COR-L47 (cell line): ENCODE data around the gene GSG1L.

ENCODE experiments used
- DNase-seq: peaks from one replicate; lab custom pipeline; 2025; lab: John Stamatoyannopoulos, UW

The GSG1L gene

GRCh38 chr16:28091656-28092055 is 28.1 kb upstream of the GSG1L start:
- no peak for DNase-seq

GRCh38 chr16:28090646-28091377 is 27.3 kb upstream of the GSG1L start:
- DNase-seq = no peak

- DNase-seq = no peak
These were observed 26.5 kb upstream of the GSG1L start for GRCh38 chr16:28089992-28090365.

GRCh38 chr16:28089205-28089991 is 25.9 kb upstream of the GSG1L start:
- no peak for DNase-seq

GRCh38 chr16:28087675-28088300 is 24.3 kb upstream of the GSG1L start:
- DNase-seq = no peak

- DNase-seq = no peak
These were observed 23.7 kb upstream of the GSG1L start for GRCh38 chr16:28087140-28087660.

- DNase-seq = no peak
These were observed 22.9 kb upstream of the GSG1L start for GRCh38 chr16:28086186-28087139.

- no peak for DNase-seq
These were observed 22.1 kb upstream of the GSG1L start for GRCh38 chr16:28085389-28086171.

- DNase-seq = no peak
These were observed 20.7 kb upstream of the GSG1L start for GRCh38 chr16:28084209-28084608.

- DNase-seq = no peak
These were observed 19.1 kb upstream of the GSG1L start for GRCh38 chr16:28082624-28083023.

- DNase-seq = no peak
These were observed 18.0 kb upstream of the GSG1L start for GRCh38 chr16:28081391-28081968.

GRCh38 chr16:28078261-28078660 is 14.7 kb upstream of the GSG1L start:
- no peak for DNase-seq

GRCh38 chr16:28073836-28074235 is 10.3 kb upstream of the GSG1L start:
- DNase-seq = no peak

GRCh38 chr16:28072087-28072486 is 8.6 kb upstream of the GSG1L start:
- DNase-seq = no peak

GRCh38 chr16:28069971-28070794 is 6.7 kb upstream of the GSG1L start:
- DNase-seq = no peak

- no peak for DNase-seq
These were observed 5.5 kb upstream of the GSG1L start for GRCh38 chr16:28068976-28069375.

- DNase-seq = no peak
These were observed 4.3 kb upstream of the GSG1L start for GRCh38 chr16:28067604-28068379.

- no peak for DNase-seq
These were observed 1.3 kb upstream of the GSG1L start for GRCh38 chr16:28064706-28065249.

GRCh38 chr16:28064150-28064549 is 636 bp upstream of the GSG1L start:
- no peak for DNase-seq
